A549 treated with CpdA at 1 μM for 4 hours (cell line): ENCODE measurements around the gene SOCS4. TPM values are rescaled to one million over a fixed set of nuclear protein-coding genes. Genes with fewer than 3 reads are reported as not detected.

Source experiments
- total RNA-seq: library from RNA; stranded (reverse); fragments of 200-300 nt; extraction: Qiagen RNA extraction; gene quantifications from 5 replicates; pipeline ENCODE4 v1.2.3, GENCODE V29; 2022; ENCODE audit warnings: low read depth

Gene SOCS4, protein sequence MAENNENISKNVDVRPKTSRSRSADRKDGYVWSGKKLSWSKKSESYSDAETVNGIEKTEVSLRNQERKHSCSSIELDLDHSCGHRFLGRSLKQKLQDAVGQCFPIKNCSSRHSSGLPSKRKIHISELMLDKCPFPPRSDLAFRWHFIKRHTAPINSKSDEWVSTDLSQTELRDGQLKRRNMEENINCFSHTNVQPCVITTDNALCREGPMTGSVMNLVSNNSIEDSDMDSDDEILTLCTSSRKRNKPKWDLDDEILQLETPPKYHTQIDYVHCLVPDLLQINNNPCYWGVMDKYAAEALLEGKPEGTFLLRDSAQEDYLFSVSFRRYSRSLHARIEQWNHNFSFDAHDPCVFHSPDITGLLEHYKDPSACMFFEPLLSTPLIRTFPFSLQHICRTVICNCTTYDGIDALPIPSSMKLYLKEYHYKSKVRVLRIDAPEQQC
- 7.5 to 10.3 TPM (median 8.8 TPM) in 5 replicates for total RNA-seq

DNA sequence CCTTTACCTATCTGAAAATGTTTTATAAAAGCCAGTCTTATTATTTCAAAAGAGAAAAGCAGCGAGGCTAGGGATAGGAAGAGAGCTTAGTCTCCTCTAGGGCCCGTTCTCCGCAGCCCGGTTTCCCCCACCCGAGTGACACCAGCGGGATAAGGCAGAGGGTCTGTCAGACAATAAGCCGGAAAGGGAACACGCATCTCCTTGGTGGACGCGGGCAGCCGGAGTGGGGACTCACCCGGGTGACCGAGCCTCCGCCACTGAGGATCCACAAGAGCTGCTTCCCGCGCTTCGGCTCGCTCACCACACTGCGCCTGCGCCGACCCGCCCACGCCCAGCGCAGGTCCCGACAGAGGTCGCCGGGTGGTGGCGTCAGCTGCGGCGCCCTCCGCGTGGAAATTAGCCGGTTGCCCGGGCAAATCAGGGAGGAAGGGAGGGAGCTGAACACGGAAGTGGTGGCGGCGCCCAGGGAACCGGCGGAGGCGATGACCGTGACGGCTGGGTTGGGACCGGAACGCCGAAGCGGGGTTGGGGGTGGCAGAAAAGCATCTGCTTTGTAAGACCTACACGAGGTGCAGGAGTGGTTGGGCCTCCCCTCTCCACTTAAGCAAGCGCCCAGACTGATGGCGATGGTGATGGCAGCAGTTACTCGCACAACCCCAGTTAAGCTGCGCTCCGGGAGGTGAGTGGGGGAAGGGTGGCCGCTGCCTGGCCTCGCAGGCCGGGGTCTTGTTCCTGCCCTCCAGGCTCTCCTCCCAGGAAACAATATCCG lies at the start of gene SOCS4, which contains the start of gene WDHD1:
TSS of gene SOCS4 (plus strand) at position 444 of the 769 bp plus-strand sequence. CDS start 15,806 bp downstream, outside the sequence.
TSS of gene WDHD1 (minus strand) at position 307 of the 769 bp plus-strand sequence. CDS start 312 bp downstream, outside the sequence.

DNA sequence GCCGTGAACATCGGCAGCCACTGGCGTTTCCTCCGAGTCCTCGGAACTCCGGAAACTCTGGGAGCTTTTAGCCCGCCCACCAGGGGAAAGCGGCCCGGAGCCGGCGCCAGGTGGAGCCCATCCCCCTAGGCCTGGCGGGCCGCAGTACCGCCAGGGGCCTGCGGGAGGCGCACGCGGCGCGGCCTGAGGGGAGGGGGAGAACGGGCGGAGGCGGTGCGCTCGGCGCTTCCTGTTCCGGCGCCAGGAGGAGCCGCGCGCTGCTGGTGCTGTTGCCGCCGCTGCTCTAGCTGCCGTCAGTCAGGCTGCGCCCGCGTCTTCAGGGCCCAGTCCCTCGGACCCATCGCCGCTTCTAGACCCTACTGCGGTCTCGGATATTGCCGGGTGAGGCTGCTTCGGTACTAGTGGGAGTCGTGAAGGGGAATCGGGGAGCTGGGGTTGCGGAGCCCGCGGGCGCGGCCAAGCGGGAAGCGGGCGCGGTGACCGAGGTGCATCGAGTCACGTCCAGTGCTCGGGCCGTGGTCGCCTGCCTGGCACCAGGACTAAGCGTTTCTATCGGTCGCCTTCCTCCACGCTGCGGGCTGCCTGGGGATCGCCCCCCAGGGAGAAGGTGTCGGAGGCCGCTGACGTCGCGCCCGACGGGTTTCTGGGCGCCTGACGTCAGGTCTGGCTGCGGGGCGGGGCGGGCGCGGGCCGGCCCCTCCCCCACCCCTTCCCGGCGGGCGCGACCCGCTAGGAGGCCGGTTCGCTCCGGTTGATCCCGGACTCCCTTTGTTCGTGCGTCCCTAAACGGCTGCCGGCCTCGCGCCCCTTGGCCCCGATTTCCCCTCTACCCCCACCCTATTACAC lies 24.6 kb downstream of the SOCS4 start, which contains the start of gene MAPK1IP1L:
TSS of gene MAPK1IP1L (plus strand) at position 225 of the 846 bp plus-strand sequence. CDS start 10,037 bp downstream, outside the sequence.

Other genes with a start within 250 kb of the SOCS4 start
- 3.5 to 3.8 TPM (median 3.7 TPM) in 5 replicates for gene GCH1, start 124.4 kb upstream of the SOCS4 start, total RNA-seq
- 9.9 to 14.1 TPM (median 13.0 TPM) in 5 replicates for gene WDHD1, start 137 bp upstream of the SOCS4 start, total RNA-seq
- gene MAPK1IP1L, start 24.4 kb downstream of the SOCS4 start, total RNA-seq = 96.3 to 118 TPM (median 103 TPM) in 5 replicates
- 159 to 192 TPM (median 186 TPM) in 5 replicates for gene LGALS3, start 102.0 kb downstream of the SOCS4 start, total RNA-seq
- gene DLGAP5, start 164.3 kb downstream of the SOCS4 start, total RNA-seq = 29.2 to 43.9 TPM (median 34.9 TPM) in 5 replicates
- 12.5 to 17.0 TPM (median 15.1 TPM) in 5 replicates for gene FBXO34, start 244.2 kb downstream of the SOCS4 start, total RNA-seq